Endothelial cell (in vitro differentiated cells): Measurements from ENCODE around the gene RNF224. TPM values are rescaled to one million over a fixed set of nuclear protein-coding genes. Genes with fewer than 3 reads are reported as not detected.

Source experiments
- DNase-seq: peaks from one replicate; pipeline ENCODE4 v3.0.0; 2021; ENCODE audit warnings: low spot score
- H3K27ac Mint-ChIP-seq: one replicate; pipeline ENCODE4 v1.8.0; 2021; ENCODE audit warnings: mixed read lengths, inconsistent platforms; ENCODE audit not compliant: unreplicated experiment
- H3K27me3 Mint-ChIP-seq: one replicate; pipeline ENCODE4 v1.8.0; 2021; ENCODE audit warnings: mild to moderate bottlenecking, moderate library complexity, mixed read lengths, inconsistent platforms; ENCODE audit not compliant: unreplicated experiment
- H3K36me3 Mint-ChIP-seq: one replicate; pipeline ENCODE4 v1.8.0; 2021; ENCODE audit warnings: mild to moderate bottlenecking, low read depth, mixed read lengths, inconsistent platforms; ENCODE audit not compliant: unreplicated experiment
- H3K4me1 Mint-ChIP-seq: one replicate; pipeline ENCODE4 v1.8.0; 2021; ENCODE audit warnings: mild to moderate bottlenecking, mixed read lengths, inconsistent platforms; ENCODE audit not compliant: unreplicated experiment
- H3K4me3 Mint-ChIP-seq: one replicate; pipeline ENCODE4 v1.8.0; 2021; ENCODE audit warnings: mild to moderate bottlenecking, mixed read lengths, inconsistent platforms; ENCODE audit not compliant: unreplicated experiment
- H3K9me3 Mint-ChIP-seq: one replicate; pipeline ENCODE4 v1.8.0; 2021; ENCODE audit warnings: mixed read lengths, inconsistent platforms; ENCODE audit not compliant: unreplicated experiment
- total RNA-seq: library from RNA; stranded (reverse); fragmentation: NEBNext Ultra II Directional; extraction: Animal tissue kit (Norgen Biotek cat#: 25700); gene quantifications from one replicate; pipeline ENCODE4 v1.2.1, GENCODE V29; 2021; ENCODE audit not compliant: unreplicated experiment
- TF ChIP-seq, protein P1 (sequence below): fragments of 200-600 bp; sonication (generic); IDR thresholded peaks from one replicate; pipeline ENCODE4 v1.5.0; 2021; ENCODE audit warnings: antibody characterized with exemption; ENCODE audit not compliant: unreplicated experiment

RNF224 gene
- total RNA-seq, 1 donor from 2014 or later: not detected

DNA sequence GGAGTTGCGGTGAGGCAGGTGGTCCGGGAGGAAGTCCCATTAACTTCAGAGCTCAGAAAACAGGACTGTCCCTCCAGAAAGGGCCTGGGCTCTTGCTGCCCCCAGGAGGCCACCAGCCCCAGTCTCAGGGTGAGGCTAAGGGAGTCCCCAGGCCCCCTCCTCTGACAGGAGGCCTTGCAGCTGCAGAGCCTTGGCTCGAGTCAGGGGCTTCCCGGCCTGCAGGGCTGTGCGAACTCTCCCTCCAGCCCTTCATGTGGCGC, 20.5 kb downstream of the RNF224 start:
- TF ChIP-seq, protein P1, sequence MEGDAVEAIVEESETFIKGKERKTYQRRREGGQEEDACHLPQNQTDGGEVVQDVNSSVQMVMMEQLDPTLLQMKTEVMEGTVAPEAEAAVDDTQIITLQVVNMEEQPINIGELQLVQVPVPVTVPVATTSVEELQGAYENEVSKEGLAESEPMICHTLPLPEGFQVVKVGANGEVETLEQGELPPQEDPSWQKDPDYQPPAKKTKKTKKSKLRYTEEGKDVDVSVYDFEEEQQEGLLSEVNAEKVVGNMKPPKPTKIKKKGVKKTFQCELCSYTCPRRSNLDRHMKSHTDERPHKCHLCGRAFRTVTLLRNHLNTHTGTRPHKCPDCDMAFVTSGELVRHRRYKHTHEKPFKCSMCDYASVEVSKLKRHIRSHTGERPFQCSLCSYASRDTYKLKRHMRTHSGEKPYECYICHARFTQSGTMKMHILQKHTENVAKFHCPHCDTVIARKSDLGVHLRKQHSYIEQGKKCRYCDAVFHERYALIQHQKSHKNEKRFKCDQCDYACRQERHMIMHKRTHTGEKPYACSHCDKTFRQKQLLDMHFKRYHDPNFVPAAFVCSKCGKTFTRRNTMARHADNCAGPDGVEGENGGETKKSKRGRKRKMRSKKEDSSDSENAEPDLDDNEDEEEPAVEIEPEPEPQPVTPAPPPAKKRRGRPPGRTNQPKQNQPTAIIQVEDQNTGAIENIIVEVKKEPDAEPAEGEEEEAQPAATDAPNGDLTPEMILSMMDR: no peak
- peaks cover 15% of the 10 kb centered on the region for H3K4me1 Mint-ChIP-seq
- H3K9me3 Mint-ChIP-seq: no peaks in the 10 kb centered on the region
- peaks cover 3% of the 10 kb centered on the region for H3K27me3 Mint-ChIP-seq
- H3K36me3 Mint-ChIP-seq: peaks cover under 1% of the 10 kb centered on the region
- H3K4me3 Mint-ChIP-seq: no peak overlapping the region
- H3K27ac Mint-ChIP-seq: no peak overlapping the region
- DNase-seq: no peak

DNA sequence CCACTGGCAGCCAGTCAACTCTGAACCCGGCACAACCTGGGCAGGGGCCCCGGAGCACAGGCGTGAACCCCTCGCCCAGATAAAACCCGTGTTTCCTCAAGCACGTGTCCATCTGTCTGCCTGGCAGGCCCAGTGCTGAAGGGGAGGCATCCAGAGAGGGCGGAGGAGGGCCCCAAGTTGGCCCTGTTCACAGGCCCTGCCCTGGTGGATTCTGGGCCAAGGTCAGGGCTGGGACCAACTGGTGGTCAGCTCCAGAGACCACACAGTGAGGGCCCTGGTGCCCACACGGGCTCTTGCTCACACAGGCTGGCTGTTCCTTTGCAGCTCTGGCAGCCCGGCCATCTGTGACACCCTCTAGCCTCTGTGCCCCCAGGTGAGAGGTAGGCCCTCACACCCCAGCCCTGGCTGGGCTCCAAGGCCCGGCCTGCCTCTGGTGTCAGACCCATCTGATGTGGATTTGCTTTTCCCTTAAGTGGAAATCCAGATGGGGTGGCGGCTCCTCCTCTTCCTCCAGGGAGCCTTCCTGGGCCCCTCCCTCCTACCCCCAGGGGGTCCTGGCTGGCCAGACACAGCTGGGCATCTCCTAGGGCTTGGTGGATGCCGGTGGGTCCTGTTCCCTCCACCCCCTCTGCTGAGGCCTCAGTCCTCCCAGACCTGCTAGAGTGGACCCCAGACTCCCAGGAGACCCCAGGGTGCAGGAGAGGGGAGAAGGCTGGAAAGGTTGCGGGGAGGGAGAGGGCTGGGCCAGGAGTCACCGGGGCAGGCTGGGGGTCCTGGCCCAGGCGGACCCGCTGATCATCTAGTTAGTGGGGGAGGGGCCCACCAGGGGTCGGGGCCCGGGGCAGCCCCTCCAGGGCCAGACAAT, 23.3 kb downstream of the RNF224 start:
- peaks cover 4% of the 10 kb centered on the region for H3K27me3 Mint-ChIP-seq
- no peaks in the 10 kb centered on the region for H3K9me3 Mint-ChIP-seq
- H3K4me3 Mint-ChIP-seq: no peak overlapping the region
- H3K4me1 Mint-ChIP-seq: peaks cover 3% of the 10 kb centered on the region
- no peak for DNase-seq
- TF ChIP-seq, protein P1: no peak
- no peak overlapping the region for H3K27ac Mint-ChIP-seq
- no peaks in the 10 kb centered on the region for H3K36me3 Mint-ChIP-seq

GRCh38 chr9:137251194-137251461, 23.8 kb downstream of the RNF224 start, which contains the start of gene STPG3:
TSS of gene STPG3 (plus strand) at chr9:137251286. CDS start at chr9:137251287, 1 bp downstream.
- Mint-ChIP-seq H3K27ac (no peak within 1 kb of the TSS), H3K27me3 (peaks cover 4% of the 10 kb centered on the region), H3K36me3 (no peaks in the 10 kb centered on the region), H3K4me3 (no peak within 1 kb of the TSS), H3K4me1 (peaks cover 4% of the 10 kb centered on the region), H3K9me3 (no peaks in the 10 kb centered on the region)
- DNase-seq: no peak
- TF ChIP-seq, protein P1: no peak

GRCh38 chr9:137251490-137252268, 24.4 kb downstream of the RNF224 start:
- no peak overlapping the region for H3K27ac Mint-ChIP-seq
- no peak overlapping the region for H3K4me3 Mint-ChIP-seq
- DNase-seq: no peak
- peaks cover 10% of the 10 kb centered on the region for H3K4me1 Mint-ChIP-seq
- H3K9me3 Mint-ChIP-seq: no peaks in the 10 kb centered on the region
- TF ChIP-seq, protein P1: no peak
- no peaks in the 10 kb centered on the region for H3K36me3 Mint-ChIP-seq
- H3K27me3 Mint-ChIP-seq: peaks cover 4% of the 10 kb centered on the region
